PC-3 (cell line): ENCODE measurements around the gene UCK2.

Experiments
- EZH2 ChIP-seq: fragments of 300-600 bp; sonication (generic); IDR thresholded peaks from one replicate; pipeline ENCODE4 v1.6.1; 2017; ENCODE audit warnings: antibody characterized with exemption, mild to moderate bottlenecking, low read length; ENCODE audit not compliant: unreplicated experiment
- EZH2phosphoT487 ChIP-seq: fragments of 300-600 bp; sonication (generic); IDR thresholded peaks from 2 replicates; pipeline ENCODE4 v1.6.1; 2018; ENCODE audit warnings: mild to moderate bottlenecking, antibody characterized with exemption, low read length, borderline replicate concordance
- TF ChIP-seq, protein P1 (sequence below): fragments of 300-600 bp; sonication (generic); conservative IDR thresholded peaks from 2 replicates; pipeline ENCODE4 v1.5.1; 2017; ENCODE audit warnings: antibody characterized with exemption, low read depth, mild to moderate bottlenecking, low read length

- no peak for TF ChIP-seq EZH2
- TF ChIP-seq, protein P1, sequence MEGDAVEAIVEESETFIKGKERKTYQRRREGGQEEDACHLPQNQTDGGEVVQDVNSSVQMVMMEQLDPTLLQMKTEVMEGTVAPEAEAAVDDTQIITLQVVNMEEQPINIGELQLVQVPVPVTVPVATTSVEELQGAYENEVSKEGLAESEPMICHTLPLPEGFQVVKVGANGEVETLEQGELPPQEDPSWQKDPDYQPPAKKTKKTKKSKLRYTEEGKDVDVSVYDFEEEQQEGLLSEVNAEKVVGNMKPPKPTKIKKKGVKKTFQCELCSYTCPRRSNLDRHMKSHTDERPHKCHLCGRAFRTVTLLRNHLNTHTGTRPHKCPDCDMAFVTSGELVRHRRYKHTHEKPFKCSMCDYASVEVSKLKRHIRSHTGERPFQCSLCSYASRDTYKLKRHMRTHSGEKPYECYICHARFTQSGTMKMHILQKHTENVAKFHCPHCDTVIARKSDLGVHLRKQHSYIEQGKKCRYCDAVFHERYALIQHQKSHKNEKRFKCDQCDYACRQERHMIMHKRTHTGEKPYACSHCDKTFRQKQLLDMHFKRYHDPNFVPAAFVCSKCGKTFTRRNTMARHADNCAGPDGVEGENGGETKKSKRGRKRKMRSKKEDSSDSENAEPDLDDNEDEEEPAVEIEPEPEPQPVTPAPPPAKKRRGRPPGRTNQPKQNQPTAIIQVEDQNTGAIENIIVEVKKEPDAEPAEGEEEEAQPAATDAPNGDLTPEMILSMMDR: no peak
- no peak for TF ChIP-seq EZH2phosphoT487
These were observed 29.8 kb downstream of the UCK2 start for GRCh38 chr1:165857046-165857801.
